SK-N-SH (cell line): ENCODE data around the gene SFXN3. TPM values are rescaled to one million over a fixed set of nuclear protein-coding genes. Genes with fewer than 3 reads are reported as not detected.

Experiments used
- CTCF ChIA-PET: fragments of 300-600, 350-600 bp; formaldehyde crosslinking; extraction: SDS; loops from one replicate; lab custom pipeline; 2021; lab: Yijun Ruan, JAX
- POLR2A ChIA-PET: fragments of 350-600 bp; sonication (Branson Sonifier 250); formaldehyde crosslinking; extraction: SDS; loops from one replicate; lab custom pipeline; 2020; ENCODE audit warnings: antibody characterized with exemption, inconsistent platforms; lab: Yijun Ruan, JAX
- DNase-seq: peaks from one replicate; pipeline ENCODE4 v3.0.0; 2012
- H2AFZ ChIP-seq: fragments of 200-600 bp; sonication (generic); 2 replicates; pipeline ENCODE4 v1.8.1; 2016; ENCODE audit warnings: antibody characterized with exemption, mild to moderate bottlenecking, low read depth
- H3F3A ChIP-seq: fragments of 200-600 bp; sonication (generic); replicated peaks from 2 replicates; pipeline ENCODE3; 2016; ENCODE audit warnings: antibody characterized with exemption, mild to moderate bottlenecking; ENCODE audit not compliant: insufficient read depth
- H3K27ac ChIP-seq, 2 experiments: fragments of 200-500 bp in 1 of 2; fragments of 200-600 bp in 1 of 2; sonication (Bioruptor generic) in 1 of 2; sonication (generic), shearing (Covaris generic) in 1 of 2; 2 replicates each; pipeline versions ENCODE4 v1.5.1 to v1.6.1; 2014 to 2016; ENCODE audit warnings: low read depth in 2 of 2, inconsistent platforms in 1 of 2, low read length in 1 of 2, mild to moderate bottlenecking in 1 of 2, mixed read lengths in 1 of 2
- H3K27me3 ChIP-seq: fragments of 200-600 bp; sonication (generic), shearing (Covaris generic); 2 replicates; pipeline ENCODE4 v1.6.1; 2016; ENCODE audit warnings: mixed run types; ENCODE audit not compliant: insufficient read depth
- H3K36me3 ChIP-seq, 2 experiments: fragments of 200-500 bp in 1 of 2; fragments of 200-600 bp in 1 of 2; sonication (Bioruptor generic) in 1 of 2; sonication (generic) in 1 of 2; replicated peaks in 1 of 2; 2 replicates each; pipeline versions ENCODE3 to v1.5.1; 2014 to 2016; ENCODE audit warnings: low read length in 1 of 2, mild to moderate bottlenecking in 1 of 2; ENCODE audit not compliant: insufficient read depth in 2 of 2, control insufficient read depth in 1 of 2
- H3K4me1 ChIP-seq, 2 experiments: fragments of 200-500 bp in 1 of 2; fragments of 200-600 bp in 1 of 2; sonication (Bioruptor generic) in 1 of 2; sonication (generic), shearing (Covaris generic) in 1 of 2; 2 replicates each; pipeline versions ENCODE4 v1.5.1 to v1.6.1; 2014 to 2016; ENCODE audit warnings: low read depth in 1 of 2, low read length in 1 of 2, mixed run types in 1 of 2; ENCODE audit not compliant: insufficient read depth in 2 of 2, control insufficient read depth in 1 of 2
- H3K4me2 ChIP-seq: fragments of 200-600 bp; sonication (generic), shearing (Covaris generic); 2 replicates; pipeline ENCODE4 v1.6.1; 2017; ENCODE audit warnings: mixed run types
- H3K4me3 ChIP-seq, 2 experiments: fragments of 200-500 bp in 1 of 2; fragments of 200-600 bp in 1 of 2; sonication (Bioruptor generic) in 1 of 2; sonication (generic), shearing (Covaris generic) in 1 of 2; 2 replicates each; pipeline versions ENCODE4 v1.5.1 to v1.8.1; 2014 to 2016; ENCODE audit warnings: low read depth in 2 of 2, inconsistent platforms in 1 of 2, low read length in 1 of 2, mild to moderate bottlenecking in 1 of 2, mixed read lengths in 1 of 2, moderate library complexity in 1 of 2
- H3K79me2 ChIP-seq: fragments of 200-600 bp; sonication (generic); 2 replicates; pipeline ENCODE4 v1.8.1; 2017; ENCODE audit warnings: mild to moderate bottlenecking; ENCODE audit not compliant: insufficient read depth
- H3K9ac ChIP-seq: fragments of 200-600 bp; sonication (generic); 2 replicates; pipeline ENCODE4 v1.6.1; 2017; ENCODE audit warnings: mixed run types
- H3K9me2 ChIP-seq: fragments of 200-600 bp; sonication (generic); 2 replicates; pipeline ENCODE4 v1.6.1; 2017; ENCODE audit warnings: mixed run types
- H3K9me3 ChIP-seq: fragments of 200-600 bp; sonication (generic); 2 replicates; pipeline ENCODE4 v1.6.1; 2017; ENCODE audit warnings: mixed run types, mild to moderate bottlenecking, moderate library complexity
- H4K20me1 ChIP-seq: fragments of 200-600 bp; sonication (generic); 2 replicates; pipeline ENCODE4 v1.6.1; 2017; ENCODE audit warnings: mild to moderate bottlenecking, mixed run types; ENCODE audit not compliant: insufficient read depth
- EP300 ChIP-seq, 2 experiments: IDR thresholded peaks; 2 replicates each; pipeline versions ENCODE4 v1.4.0 to v1.6.1; 2012; ENCODE audit warnings: borderline replicate concordance in 1 of 2, low read depth in 1 of 2, low read length in 1 of 2
- FOSL2 ChIP-seq: IDR thresholded peaks from 2 replicates; pipeline ENCODE4 v1.4.0; 2012; ENCODE audit warnings: low read depth, mild to moderate bottlenecking, moderate library complexity, borderline replicate concordance
- GABPA ChIP-seq: IDR thresholded peaks from 2 replicates; pipeline ENCODE4 v1.4.0; 2012; ENCODE audit warnings: low read depth, mild to moderate bottlenecking
- JUND ChIP-seq: IDR thresholded peaks from 2 replicates; pipeline ENCODE4 v1.4.0; 2012
- NFIC ChIP-seq: IDR thresholded peaks from 2 replicates; pipeline ENCODE4 v1.4.0; 2012; ENCODE audit warnings: borderline replicate concordance
- RAD21 ChIP-seq: IDR thresholded peaks from 2 replicates; pipeline ENCODE4 v1.6.1; 2012; ENCODE audit warnings: mild to moderate bottlenecking, low read length
- RXRA ChIP-seq: IDR thresholded peaks from 2 replicates; pipeline ENCODE4 v1.4.0; 2012; ENCODE audit warnings: low read depth, mild to moderate bottlenecking, borderline replicate concordance
- TAF1 ChIP-seq: IDR thresholded peaks from 2 replicates; pipeline ENCODE4 v1.6.1; 2012; ENCODE audit warnings: low read depth, mild to moderate bottlenecking, low read length, moderate library complexity, borderline replicate concordance
- TEAD4 ChIP-seq: IDR thresholded peaks from 2 replicates; pipeline ENCODE4 v1.4.0; 2012; ENCODE audit warnings: mild to moderate bottlenecking, borderline replicate concordance; ENCODE audit not compliant: insufficient read depth
- WGBS: methylation state at CpG from one replicate; pipeline ENCODE4 v1.1.6; 2017; ENCODE audit warnings: low lambda C conversion rate; 5-methylcytosine and 5-hydroxymethylcytosine counted together
- polyA plus RNA-seq, 3 experiments: library from polyadenylated mRNA; depleted of rRNA; stranded (reverse); fragments of >200 nt; gene quantifications; 2 replicates each; pipeline ENCODE4 v1.2.3, GENCODE V29; 2012

The SFXN3 gene
- polyA plus RNA-seq, 1 of the 3 experiments (the other 2 are of a cell fraction), result 142 TPM

DNA sequence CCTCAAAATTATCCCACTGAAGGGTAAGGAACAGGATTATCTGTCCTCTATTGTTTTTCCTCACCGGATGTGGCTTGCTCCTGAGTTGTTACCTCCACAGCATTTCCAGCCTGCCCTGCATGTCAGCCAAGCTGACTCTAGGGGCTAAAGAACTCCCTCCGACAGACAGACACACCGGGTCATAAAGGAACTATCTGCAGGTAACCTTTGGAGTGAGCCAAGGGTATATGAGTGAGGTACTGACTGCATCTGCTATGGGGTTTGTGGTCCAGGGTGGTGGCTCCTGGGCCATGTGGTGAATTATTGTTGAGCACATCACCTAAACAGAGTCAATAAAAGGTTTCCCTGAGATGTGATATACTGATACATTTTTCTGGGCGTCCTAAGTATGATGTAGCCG is 23.8 kb downstream of the SFXN3 start (continued):
- TF ChIP-seq RXRA (no peak), EP300 (IDR thresholded peaks at IDR 0.05; ENCODE audit: borderline replicate concordance in 1 of 2, low read depth in 1 of 2, low read length in 1 of 2) (no peak)

DNA sequence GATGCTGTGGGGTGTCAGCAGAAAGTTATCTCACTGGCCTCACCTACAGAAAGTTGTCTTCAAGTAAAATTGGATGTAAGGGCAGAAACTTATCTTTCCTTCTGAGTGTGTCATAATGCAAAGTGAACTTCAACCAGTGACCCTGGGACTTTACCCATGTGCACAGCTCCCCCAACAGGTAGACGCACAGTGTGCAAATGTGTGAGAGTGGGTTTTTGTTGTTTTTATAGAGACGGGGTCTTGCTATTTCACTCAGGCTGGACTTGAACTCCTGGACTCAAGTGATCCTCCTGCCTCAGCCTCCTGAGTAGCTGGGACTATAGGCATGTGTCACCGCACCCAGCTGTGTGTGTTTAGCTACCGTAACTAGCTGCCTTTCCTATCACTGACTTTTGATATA is 24.4 kb downstream of the SFXN3 start:
- Histone ChIP-seq H3K79me2 (peaks cover 72% of the 10 kb centered on the region), H3K9ac (no peak overlapping the region), H3K4me3 (no peak overlapping the region), H3K27ac (no peak overlapping the region), H3K27me3 (no peaks in the 10 kb centered on the region), H3K36me3 (no peaks in the 10 kb centered on the region), H3K4me2 (no peak overlapping the region), H3K9me3 (no peaks in the 10 kb centered on the region), H3K9me2 (no peaks in the 10 kb centered on the region), H3K4me1 (peaks cover 8 to 9% of the 10 kb centered on the region in 2 experiments; a peak in 2 of 4 replicates), H2AFZ (no peak overlapping the region), H3F3A (peaks cover 13% of the 10 kb centered on the region), H4K20me1 (no peaks in the 10 kb centered on the region)
- TF ChIP-seq GABPA (no peak), RAD21 (peak; percentile 40)
- 98% methylated on average over 3 of the region's 4 CpGs for WGBS
- no peak for DNase-seq
- CTCF ChIA-PET, result interaction anchor here (0.6 to 18.9 kb wide), 13 partner anchors 9 to 85 kb away, joined by 3 to 234 read pairs (median 4); no protein-coding TSS in a partner anchor
- POLR2A ChIA-PET, result interaction anchor here (1.8 kb wide), 1 partner anchor 12 kb away, joined by 5 read pairs; no protein-coding TSS in a partner anchor

DNA sequence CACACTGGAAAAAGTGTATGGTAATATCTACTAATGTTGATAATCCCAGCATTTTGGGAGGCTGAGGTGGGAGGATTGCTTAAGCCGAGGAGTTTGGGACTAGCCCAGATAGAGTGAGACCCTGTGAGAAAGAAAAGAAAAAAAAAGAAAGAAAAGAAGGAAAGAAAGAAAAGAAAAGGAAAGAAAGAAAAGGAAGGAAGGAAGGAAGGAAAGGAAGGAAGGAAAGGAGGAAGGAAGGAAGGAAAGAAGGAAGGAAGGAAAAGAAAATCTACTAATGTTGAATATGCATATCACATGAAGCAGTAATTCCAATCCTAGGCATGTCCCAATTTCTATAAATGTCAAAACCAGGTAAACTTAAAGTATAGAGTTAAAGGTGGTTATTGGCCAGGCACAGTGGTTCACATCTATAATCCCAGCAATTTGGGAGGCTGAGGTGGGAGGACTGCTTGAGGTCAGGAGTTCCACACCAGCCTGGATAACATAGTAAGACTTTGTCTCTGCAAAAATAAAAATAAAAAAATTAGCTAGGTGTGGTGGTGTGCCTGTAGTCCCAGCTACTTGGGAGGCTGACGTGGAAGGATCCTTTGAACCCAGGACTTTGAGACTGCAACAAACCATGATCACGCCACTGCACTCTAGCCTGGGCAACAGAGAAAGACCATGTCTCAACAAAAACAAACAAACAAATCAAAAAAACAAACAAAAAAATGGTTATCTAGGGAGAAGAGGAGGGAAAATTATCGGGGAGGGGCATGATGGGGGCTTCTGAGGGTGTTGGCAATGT is 25.5 kb downstream of the SFXN3 start:
- Histone ChIP-seq H3K36me3 (no peaks in the 10 kb centered on the region), H2AFZ (no peak overlapping the region), H3K4me1 (peaks cover 8 to 13% of the 10 kb centered on the region in 2 experiments; a peak in 3 of 4 replicates), H3K4me2 (no peak overlapping the region), H3K9ac (no peak overlapping the region), H3K9me2 (no peaks in the 10 kb centered on the region), H3K79me2 (peaks cover 73% of the 10 kb centered on the region), H3F3A (peaks cover 14% of the 10 kb centered on the region), H3K27ac (no peak overlapping the region), H4K20me1 (no peaks in the 10 kb centered on the region), H3K27me3 (no peaks in the 10 kb centered on the region), H3K9me3 (no peaks in the 10 kb centered on the region), H3K4me3 (no peak overlapping the region)
- POLR2A ChIA-PET, result interaction anchor here (1.6 kb wide), 1 partner anchor 14 kb away, joined by 8 read pairs; no protein-coding TSS in a partner anchor
- CTCF ChIA-PET, result interaction anchor here (1.2 to 18.9 kb wide), 11 partner anchors 10 to 84 kb away, joined by 3 to 234 read pairs (median 15); partner anchors contain the start of genes PDZD7 and SFXN3
- DNase-seq, result no peak
- TF ChIP-seq TEAD4 (no peak), JUND (no peak), NFIC (no peak), FOSL2 (no peak), TAF1 (no peak)
- WGBS, result 97% methylated on average over 4 of the region's 4 CpGs
